WTC11 (cell line): ENCODE data around the gene INPP5F. TPM values are rescaled to one million over a fixed set of nuclear protein-coding genes. Genes with fewer than 3 reads are reported as not detected.

ENCODE experiments used
- ATAC-seq: fragments of 200-7000 bp; cut with Tn5 transposase; 2 replicates; pipeline ENCODE4 v1.10.0; 2021; ENCODE audit warnings: mild to moderate bottlenecking, moderate library complexity
- CTCF ChIA-PET: fragments of 300-600 bp; sonication (Branson Sonifier 250); formaldehyde crosslinking; loops from one replicate; lab custom pipeline; 2021; ENCODE audit warnings: antibody characterized with exemption; lab: Charles Lee
- POLR2A ChIA-PET: fragments of 350-600 bp; sonication (Branson Sonifier 250); formaldehyde crosslinking; loops from one replicate; lab custom pipeline; 2021; ENCODE audit warnings: antibody characterized with exemption; lab: Charles Lee
- DNase-seq: peaks from one replicate; pipeline ENCODE4 v3.0.0; 2021; ENCODE audit warnings: low spot score
- H3K27ac Mint-ChIP-seq: 2 replicates; pipeline ENCODE4 v1.8.0; 2021; ENCODE audit warnings: mixed read lengths
- H3K27me3 Mint-ChIP-seq: 2 replicates; pipeline ENCODE4 v1.8.0; 2021; ENCODE audit warnings: low read depth, mild to moderate bottlenecking, moderate library complexity, mixed read lengths
- H3K36me3 Mint-ChIP-seq: 2 replicates; pipeline ENCODE4 v1.8.0; 2021; ENCODE audit warnings: mixed read lengths
- H3K4me1 Mint-ChIP-seq: 2 replicates; pipeline ENCODE4 v1.8.0; 2022; ENCODE audit warnings: mixed read lengths
- H3K4me3 Mint-ChIP-seq: 2 replicates; pipeline ENCODE4 v1.8.0; 2021; ENCODE audit warnings: mild to moderate bottlenecking, moderate library complexity, mixed read lengths
- H3K9me3 Mint-ChIP-seq: 2 replicates; pipeline ENCODE4 v1.8.0; 2021; ENCODE audit warnings: mixed read lengths
- ATF1 ChIP-seq: sonication (generic); formaldehyde crosslinking; IDR thresholded peaks from 2 replicates; pipeline ENCODE4 v1.8.1; 2023; ENCODE audit warnings: mild to moderate bottlenecking, moderate library complexity, missing genetic modification reagents
- EMX1 ChIP-seq: fragments of 250-450 bp; sonication (Bioruptor Pico); IDR thresholded peaks from 2 replicates; pipeline ENCODE4 v1.8.0; 2021; ENCODE audit warnings: mild to moderate bottlenecking
- GRHL2 ChIP-seq: fragments of 250-450 bp; sonication (Bioruptor Pico); IDR thresholded peaks from 2 replicates; pipeline ENCODE4 v1.8.0; 2022; ENCODE audit warnings: mild to moderate bottlenecking, moderate library complexity; ENCODE audit not compliant: insufficient replicate concordance, severe bottlenecking
- HMGXB4 ChIP-seq: sonication (generic); formaldehyde crosslinking; IDR thresholded peaks from 2 replicates; pipeline ENCODE4 v1.8.1; 2023; ENCODE audit warnings: mild to moderate bottlenecking, moderate library complexity, missing genetic modification reagents
- IRF2 ChIP-seq: sonication (generic); formaldehyde crosslinking; IDR thresholded peaks from 2 replicates; pipeline ENCODE4 v1.8.0; 2022; ENCODE audit warnings: low read depth, missing genetic modification reagents, borderline replicate concordance
- MXD4 ChIP-seq: fragments of 250-450 bp; sonication (Bioruptor Pico); IDR thresholded peaks from 2 replicates; pipeline ENCODE4 v1.8.0; 2021; ENCODE audit warnings: mild to moderate bottlenecking, moderate library complexity, borderline replicate concordance
- NR2C2 ChIP-seq: sonication (generic); formaldehyde crosslinking; IDR thresholded peaks from 2 replicates; pipeline ENCODE4 v1.8.0; 2022; ENCODE audit warnings: mild to moderate bottlenecking, missing genetic modification reagents
- TCF7 ChIP-seq: sonication (generic); formaldehyde crosslinking; IDR thresholded peaks from 2 replicates; pipeline ENCODE4 v1.8.0; 2022; ENCODE audit warnings: mild to moderate bottlenecking, low read depth, missing genetic modification reagents, moderate library complexity
- TEAD4 ChIP-seq: sonication (generic); formaldehyde crosslinking; IDR thresholded peaks from 2 replicates; pipeline ENCODE4 v1.8.0; 2022; ENCODE audit warnings: mild to moderate bottlenecking, missing genetic modification reagents
- ZBTB21 ChIP-seq: sonication (generic); formaldehyde crosslinking; IDR thresholded peaks from 2 replicates; pipeline ENCODE4 v1.8.1; 2023; ENCODE audit warnings: mild to moderate bottlenecking, missing genetic modification reagents, borderline replicate concordance
- ZNF121 ChIP-seq: sonication (generic); formaldehyde crosslinking; IDR thresholded peaks from 2 replicates; pipeline ENCODE4 v1.8.0; 2023; ENCODE audit warnings: missing genetic modification reagents
- total RNA-seq: library from RNA; stranded (reverse); gene quantifications from 3 replicates; pipeline ENCODE4 v1.2.3, GENCODE V29; 2021
- TF ChIP-seq, protein P1 (sequence below): sonication (generic); formaldehyde crosslinking; IDR thresholded peaks from 2 replicates; pipeline ENCODE4 v1.8.1; 2022; ENCODE audit warnings: low read depth, missing genetic modification reagents, borderline replicate concordance
- TF ChIP-seq, protein P2 (sequence below): sonication (generic); formaldehyde crosslinking; IDR thresholded peaks from 2 replicates; pipeline ENCODE4 v1.8.1; 2023; ENCODE audit warnings: mild to moderate bottlenecking, missing genetic modification reagents, borderline replicate concordance
- TF ChIP-seq, protein P3 (sequence below): fragments of 250-450 bp; sonication (Bioruptor Pico); IDR thresholded peaks from 2 replicates; pipeline ENCODE4 v1.9.0; 2021; ENCODE audit warnings: mild to moderate bottlenecking
- TF ChIP-seq, protein P4 (sequence below): fragments of 250-450 bp; sonication (Bioruptor Pico); IDR thresholded peaks from 2 replicates; pipeline ENCODE4 v1.9.0; 2021; ENCODE audit warnings: mild to moderate bottlenecking, borderline replicate concordance
- TF ChIP-seq, protein P5 (sequence below): sonication (generic); formaldehyde crosslinking; IDR thresholded peaks from 2 replicates; pipeline ENCODE4 v1.8.0; 2023; ENCODE audit warnings: mild to moderate bottlenecking, missing genetic modification reagents

INPP5F gene
- total RNA-seq, 1 experiment from 2014 or later, result 83.3 TPM

DNA sequence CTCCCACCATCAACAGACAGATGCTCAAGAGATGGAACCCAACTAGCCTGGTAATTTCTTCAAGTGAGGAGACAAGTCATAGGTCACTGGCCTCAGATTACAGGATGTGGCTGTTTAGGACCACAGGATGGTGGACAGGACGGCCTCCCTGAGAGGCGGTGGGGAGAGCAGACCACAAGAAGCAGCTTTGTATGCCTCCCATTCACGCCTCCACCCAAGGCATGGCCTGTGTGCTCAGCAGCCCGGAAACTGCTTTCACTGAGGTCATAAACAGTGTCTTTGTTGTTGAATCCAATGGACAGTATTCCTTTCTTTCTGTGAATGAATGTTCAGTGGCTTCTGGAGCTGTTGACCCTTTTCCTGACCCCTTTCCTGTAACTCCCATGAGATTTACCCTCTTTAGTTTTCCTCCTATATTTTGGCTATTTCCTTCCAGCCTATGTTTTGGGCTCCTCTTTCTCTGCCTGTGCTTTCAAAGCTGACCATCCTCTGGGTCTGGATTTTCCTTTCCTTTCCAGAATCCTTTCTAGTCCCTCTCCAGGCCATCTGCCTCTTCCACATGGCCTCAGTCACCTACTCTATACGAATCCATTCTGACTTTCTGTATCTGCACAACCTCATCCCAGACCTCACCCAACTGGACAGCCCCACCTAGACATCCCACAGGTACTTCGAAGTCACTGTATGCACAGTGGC lies 32.4 kb upstream of the INPP5F start:
- H3K4me1 Mint-ChIP-seq, result peaks cover 19% of the 10 kb centered on the region
- H3K27ac Mint-ChIP-seq, result no peak overlapping the region; the same call in 1 of the 2 replicates
- TF ChIP-seq, protein P1, sequence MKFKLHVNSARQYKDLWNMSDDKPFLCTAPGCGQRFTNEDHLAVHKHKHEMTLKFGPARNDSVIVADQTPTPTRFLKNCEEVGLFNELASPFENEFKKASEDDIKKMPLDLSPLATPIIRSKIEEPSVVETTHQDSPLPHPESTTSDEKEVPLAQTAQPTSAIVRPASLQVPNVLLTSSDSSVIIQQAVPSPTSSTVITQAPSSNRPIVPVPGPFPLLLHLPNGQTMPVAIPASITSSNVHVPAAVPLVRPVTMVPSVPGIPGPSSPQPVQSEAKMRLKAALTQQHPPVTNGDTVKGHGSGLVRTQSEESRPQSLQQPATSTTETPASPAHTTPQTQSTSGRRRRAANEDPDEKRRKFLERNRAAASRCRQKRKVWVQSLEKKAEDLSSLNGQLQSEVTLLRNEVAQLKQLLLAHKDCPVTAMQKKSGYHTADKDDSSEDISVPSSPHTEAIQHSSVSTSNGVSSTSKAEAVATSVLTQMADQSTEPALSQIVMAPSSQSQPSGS, result no peak
- TF ChIP-seq MXD4 (CRISPR knock-in tag) (no peak), EMX1 (CRISPR knock-in tag) (no peak), ATF1 (CRISPR knock-in tag) (no peak), GRHL2 (CRISPR knock-in tag) (no peak), ZNF121 (no peak), ZBTB21 (no peak), IRF2 (CRISPR knock-in tag) (no peak), NR2C2 (CRISPR knock-in tag) (no peak), TCF7 (CRISPR knock-in tag) (no peak), HMGXB4 (CRISPR knock-in tag) (no peak), TEAD4 (CRISPR knock-in tag) (no peak)
- TF ChIP-seq, protein P2, sequence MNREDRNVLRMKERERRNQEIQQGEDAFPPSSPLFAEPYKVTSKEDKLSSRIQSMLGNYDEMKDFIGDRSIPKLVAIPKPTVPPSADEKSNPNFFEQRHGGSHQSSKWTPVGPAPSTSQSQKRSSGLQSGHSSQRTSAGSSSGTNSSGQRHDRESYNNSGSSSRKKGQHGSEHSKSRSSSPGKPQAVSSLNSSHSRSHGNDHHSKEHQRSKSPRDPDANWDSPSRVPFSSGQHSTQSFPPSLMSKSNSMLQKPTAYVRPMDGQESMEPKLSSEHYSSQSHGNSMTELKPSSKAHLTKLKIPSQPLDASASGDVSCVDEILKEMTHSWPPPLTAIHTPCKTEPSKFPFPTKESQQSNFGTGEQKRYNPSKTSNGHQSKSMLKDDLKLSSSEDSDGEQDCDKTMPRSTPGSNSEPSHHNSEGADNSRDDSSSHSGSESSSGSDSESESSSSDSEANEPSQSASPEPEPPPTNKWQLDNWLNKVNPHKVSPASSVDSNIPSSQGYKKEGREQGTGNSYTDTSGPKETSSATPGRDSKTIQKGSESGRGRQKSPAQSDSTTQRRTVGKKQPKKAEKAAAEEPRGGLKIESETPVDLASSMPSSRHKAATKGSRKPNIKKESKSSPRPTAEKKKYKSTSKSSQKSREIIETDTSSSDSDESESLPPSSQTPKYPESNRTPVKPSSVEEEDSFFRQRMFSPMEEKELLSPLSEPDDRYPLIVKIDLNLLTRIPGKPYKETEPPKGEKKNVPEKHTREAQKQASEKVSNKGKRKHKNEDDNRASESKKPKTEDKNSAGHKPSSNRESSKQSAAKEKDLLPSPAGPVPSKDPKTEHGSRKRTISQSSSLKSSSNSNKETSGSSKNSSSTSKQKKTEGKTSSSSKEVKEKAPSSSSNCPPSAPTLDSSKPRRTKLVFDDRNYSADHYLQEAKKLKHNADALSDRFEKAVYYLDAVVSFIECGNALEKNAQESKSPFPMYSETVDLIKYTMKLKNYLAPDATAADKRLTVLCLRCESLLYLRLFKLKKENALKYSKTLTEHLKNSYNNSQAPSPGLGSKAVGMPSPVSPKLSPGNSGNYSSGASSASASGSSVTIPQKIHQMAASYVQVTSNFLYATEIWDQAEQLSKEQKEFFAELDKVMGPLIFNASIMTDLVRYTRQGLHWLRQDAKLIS (CRISPR knock-in tag), result no peak
- TF ChIP-seq, protein P3, sequence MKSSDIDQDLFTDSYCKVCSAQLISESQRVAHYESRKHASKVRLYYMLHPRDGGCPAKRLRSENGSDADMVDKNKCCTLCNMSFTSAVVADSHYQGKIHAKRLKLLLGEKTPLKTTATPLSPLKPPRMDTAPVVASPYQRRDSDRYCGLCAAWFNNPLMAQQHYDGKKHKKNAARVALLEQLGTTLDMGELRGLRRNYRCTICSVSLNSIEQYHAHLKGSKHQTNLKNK (CRISPR knock-in tag), result no peak
- TF ChIP-seq, protein P4, sequence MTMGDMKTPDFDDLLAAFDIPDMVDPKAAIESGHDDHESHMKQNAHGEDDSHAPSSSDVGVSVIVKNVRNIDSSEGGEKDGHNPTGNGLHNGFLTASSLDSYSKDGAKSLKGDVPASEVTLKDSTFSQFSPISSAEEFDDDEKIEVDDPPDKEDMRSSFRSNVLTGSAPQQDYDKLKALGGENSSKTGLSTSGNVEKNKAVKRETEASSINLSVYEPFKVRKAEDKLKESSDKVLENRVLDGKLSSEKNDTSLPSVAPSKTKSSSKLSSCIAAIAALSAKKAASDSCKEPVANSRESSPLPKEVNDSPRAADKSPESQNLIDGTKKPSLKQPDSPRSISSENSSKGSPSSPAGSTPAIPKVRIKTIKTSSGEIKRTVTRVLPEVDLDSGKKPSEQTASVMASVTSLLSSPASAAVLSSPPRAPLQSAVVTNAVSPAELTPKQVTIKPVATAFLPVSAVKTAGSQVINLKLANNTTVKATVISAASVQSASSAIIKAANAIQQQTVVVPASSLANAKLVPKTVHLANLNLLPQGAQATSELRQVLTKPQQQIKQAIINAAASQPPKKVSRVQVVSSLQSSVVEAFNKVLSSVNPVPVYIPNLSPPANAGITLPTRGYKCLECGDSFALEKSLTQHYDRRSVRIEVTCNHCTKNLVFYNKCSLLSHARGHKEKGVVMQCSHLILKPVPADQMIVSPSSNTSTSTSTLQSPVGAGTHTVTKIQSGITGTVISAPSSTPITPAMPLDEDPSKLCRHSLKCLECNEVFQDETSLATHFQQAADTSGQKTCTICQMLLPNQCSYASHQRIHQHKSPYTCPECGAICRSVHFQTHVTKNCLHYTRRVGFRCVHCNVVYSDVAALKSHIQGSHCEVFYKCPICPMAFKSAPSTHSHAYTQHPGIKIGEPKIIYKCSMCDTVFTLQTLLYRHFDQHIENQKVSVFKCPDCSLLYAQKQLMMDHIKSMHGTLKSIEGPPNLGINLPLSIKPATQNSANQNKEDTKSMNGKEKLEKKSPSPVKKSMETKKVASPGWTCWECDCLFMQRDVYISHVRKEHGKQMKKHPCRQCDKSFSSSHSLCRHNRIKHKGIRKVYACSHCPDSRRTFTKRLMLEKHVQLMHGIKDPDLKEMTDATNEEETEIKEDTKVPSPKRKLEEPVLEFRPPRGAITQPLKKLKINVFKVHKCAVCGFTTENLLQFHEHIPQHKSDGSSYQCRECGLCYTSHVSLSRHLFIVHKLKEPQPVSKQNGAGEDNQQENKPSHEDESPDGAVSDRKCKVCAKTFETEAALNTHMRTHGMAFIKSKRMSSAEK (CRISPR knock-in tag), result no peak
- TF ChIP-seq, protein P5, sequence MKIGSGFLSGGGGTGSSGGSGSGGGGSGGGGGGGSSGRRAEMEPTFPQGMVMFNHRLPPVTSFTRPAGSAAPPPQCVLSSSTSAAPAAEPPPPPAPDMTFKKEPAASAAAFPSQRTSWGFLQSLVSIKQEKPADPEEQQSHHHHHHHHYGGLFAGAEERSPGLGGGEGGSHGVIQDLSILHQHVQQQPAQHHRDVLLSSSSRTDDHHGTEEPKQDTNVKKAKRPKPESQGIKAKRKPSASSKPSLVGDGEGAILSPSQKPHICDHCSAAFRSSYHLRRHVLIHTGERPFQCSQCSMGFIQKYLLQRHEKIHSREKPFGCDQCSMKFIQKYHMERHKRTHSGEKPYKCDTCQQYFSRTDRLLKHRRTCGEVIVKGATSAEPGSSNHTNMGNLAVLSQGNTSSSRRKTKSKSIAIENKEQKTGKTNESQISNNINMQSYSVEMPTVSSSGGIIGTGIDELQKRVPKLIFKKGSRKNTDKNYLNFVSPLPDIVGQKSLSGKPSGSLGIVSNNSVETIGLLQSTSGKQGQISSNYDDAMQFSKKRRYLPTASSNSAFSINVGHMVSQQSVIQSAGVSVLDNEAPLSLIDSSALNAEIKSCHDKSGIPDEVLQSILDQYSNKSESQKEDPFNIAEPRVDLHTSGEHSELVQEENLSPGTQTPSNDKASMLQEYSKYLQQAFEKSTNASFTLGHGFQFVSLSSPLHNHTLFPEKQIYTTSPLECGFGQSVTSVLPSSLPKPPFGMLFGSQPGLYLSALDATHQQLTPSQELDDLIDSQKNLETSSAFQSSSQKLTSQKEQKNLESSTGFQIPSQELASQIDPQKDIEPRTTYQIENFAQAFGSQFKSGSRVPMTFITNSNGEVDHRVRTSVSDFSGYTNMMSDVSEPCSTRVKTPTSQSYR (CRISPR knock-in tag), result no peak
- TF ChIP-seq, all 79 proteins: peak for 0

More for the DNA sequence above, 32.4 kb upstream of the INPP5F start:
- H3K9me3 Mint-ChIP-seq, result peaks cover 19% of the 10 kb centered on the region
- ATAC-seq (no peak), DNase-seq (no peak)
- H3K4me3 Mint-ChIP-seq, result no peak overlapping the region
- H3K36me3 Mint-ChIP-seq, result no peaks in the 10 kb centered on the region; the same call in 1 of the 2 replicates
- no peaks in the 10 kb centered on the region for H3K27me3 Mint-ChIP-seq
- CTCF ChIA-PET, result no interaction called here
- POLR2A ChIA-PET, result interaction anchor here (1.9 kb wide), 1 partner anchor 32 kb away, joined by 6 read pairs; the partner anchor contains the start of gene INPP5F
